Vagina (tissue), 2 donors: Measurements from ENCODE around the gene UBP1. TPM values are rescaled to one million over a fixed set of nuclear protein-coding genes. Genes with fewer than 3 reads are reported as not detected.
"Not testable (repeated sequence)": the region's sequence is repeated elsewhere in the genome, so short reads cannot be mapped to it uniquely, and the experiment has no call there.

Experiments used
- DNase-seq, 2 donors: peaks; one replicate each; pipeline ENCODE4 v3.0.0-alpha.2; 2017; ENCODE audit errors: extremely low spot score in 2 of 2
- H3K27ac ChIP-seq: fragments of 200-600 bp; sonication (generic); one replicate; pipeline ENCODE4 v1.5.1; 2019
- H3K27me3 ChIP-seq: fragments of 200-600 bp; sonication (generic); one replicate; pipeline ENCODE4 v1.5.1; 2019
- H3K36me3 ChIP-seq, 2 donors: fragments of 200-600 bp; sonication (generic); one replicate each; pipeline ENCODE4 v1.5.1; 2017 to 2019
- H3K4me1 ChIP-seq: fragments of 200-600 bp; sonication (generic); one replicate; pipeline ENCODE4 v1.5.1; 2019
- H3K4me3 ChIP-seq, 2 donors: fragments of 200-600 bp; sonication (generic); 1 replicate in 1 of 2; 2 replicates in 1 of 2; pipeline ENCODE4 v1.5.1; 2016 to 2019
- H3K9me3 ChIP-seq: fragments of 200-600 bp; sonication (generic); one replicate; pipeline ENCODE4 v1.5.1; 2019
- POLR2A ChIP-seq, 2 donors: fragments of 450-650 bp; IDR thresholded peaks; one replicate each; pipeline ENCODE4 v1.6.1; 2017; ENCODE audit warnings: antibody characterized with exemption in 2 of 2, mild to moderate bottlenecking in 2 of 2, moderate library complexity in 2 of 2
- POLR2AphosphoS5 ChIP-seq, 2 donors: sonication (generic); formaldehyde crosslinking; IDR thresholded peaks; one replicate each; pipeline ENCODE4 v1.9.0; 2017; ENCODE audit warnings: antibody characterized with exemption in 2 of 2, mild to moderate bottlenecking in 2 of 2, low read depth in 1 of 2; ENCODE audit not compliant: insufficient read depth in 1 of 2
- intact Hi-C: fragments of 100-400 bp; cut with DNase I; formaldehyde crosslinking; loops from one replicate; pipeline ENCODE4 v1.15.1; 2023
- small RNA-seq: library from RNA; depleted of rRNA; stranded (forward); fragments of <200 nt; gene quantifications from one replicate; pipeline ENCODE3, GENCODE V24; 2016
- total RNA-seq: library from RNA; depleted of rRNA; stranded (reverse); fragments of >200 nt; gene quantifications from one replicate; pipeline ENCODE4 v1.2.3, GENCODE V29; 2016
- TF ChIP-seq, protein P1 (sequence below), 3 experiments: fragments of 450-650 bp in 2 of 3; fragments of 200-600 bp in 1 of 3; sonication (generic) in 1 of 3; IDR thresholded peaks; one replicate each; pipeline ENCODE4 v1.5.1; 2017 to 2019; ENCODE audit warnings: antibody characterized with exemption in 3 of 3, mild to moderate bottlenecking in 2 of 3, moderate library complexity in 2 of 3

The UBP1 gene
- total RNA-seq, 1 donor from 2014 or later = 52.1 TPM

DNA sequence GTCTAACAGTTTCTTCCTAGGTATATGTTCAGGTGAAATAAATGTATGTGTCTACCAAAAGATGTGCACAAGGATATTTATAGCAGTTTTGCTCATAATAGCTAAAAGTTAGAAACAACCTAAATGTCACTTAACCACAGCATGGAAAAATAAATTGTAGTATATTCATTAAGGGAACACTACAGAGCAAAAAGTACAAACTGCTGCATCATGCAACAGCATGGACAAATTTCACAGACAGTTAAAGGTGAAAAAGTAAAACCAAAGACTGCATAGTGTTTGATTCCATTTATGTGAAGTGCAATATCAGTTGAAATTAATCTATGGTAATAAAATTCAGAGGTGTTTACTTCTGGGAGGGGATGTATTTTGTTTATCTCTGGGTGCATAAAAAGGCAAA, 100.4 kb downstream of the UBP1 start:
- intact Hi-C loops = no loop called here
- TF ChIP-seq POLR2AphosphoS5 (IDR thresholded peaks at IDR 0.05; ENCODE audit: insufficient read depth in 1 of 2, low read depth in 1 of 2) = no peak
- no peak for TF ChIP-seq POLR2A (IDR thresholded peaks at IDR 0.05)
- TF ChIP-seq, protein P1, sequence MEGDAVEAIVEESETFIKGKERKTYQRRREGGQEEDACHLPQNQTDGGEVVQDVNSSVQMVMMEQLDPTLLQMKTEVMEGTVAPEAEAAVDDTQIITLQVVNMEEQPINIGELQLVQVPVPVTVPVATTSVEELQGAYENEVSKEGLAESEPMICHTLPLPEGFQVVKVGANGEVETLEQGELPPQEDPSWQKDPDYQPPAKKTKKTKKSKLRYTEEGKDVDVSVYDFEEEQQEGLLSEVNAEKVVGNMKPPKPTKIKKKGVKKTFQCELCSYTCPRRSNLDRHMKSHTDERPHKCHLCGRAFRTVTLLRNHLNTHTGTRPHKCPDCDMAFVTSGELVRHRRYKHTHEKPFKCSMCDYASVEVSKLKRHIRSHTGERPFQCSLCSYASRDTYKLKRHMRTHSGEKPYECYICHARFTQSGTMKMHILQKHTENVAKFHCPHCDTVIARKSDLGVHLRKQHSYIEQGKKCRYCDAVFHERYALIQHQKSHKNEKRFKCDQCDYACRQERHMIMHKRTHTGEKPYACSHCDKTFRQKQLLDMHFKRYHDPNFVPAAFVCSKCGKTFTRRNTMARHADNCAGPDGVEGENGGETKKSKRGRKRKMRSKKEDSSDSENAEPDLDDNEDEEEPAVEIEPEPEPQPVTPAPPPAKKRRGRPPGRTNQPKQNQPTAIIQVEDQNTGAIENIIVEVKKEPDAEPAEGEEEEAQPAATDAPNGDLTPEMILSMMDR (IDR thresholded peaks at IDR 0.05) = no peak
- Histone ChIP-seq H3K27ac (no peak overlapping the region), H3K4me3 (no peak overlapping the region), H3K36me3 (no peaks in the 10 kb centered on the region), H3K9me3 (no peaks in the 10 kb centered on the region), H3K27me3 (no peaks in the 10 kb centered on the region), H3K4me1 (no peaks in the 10 kb centered on the region)
- no peak for DNase-seq

DNA sequence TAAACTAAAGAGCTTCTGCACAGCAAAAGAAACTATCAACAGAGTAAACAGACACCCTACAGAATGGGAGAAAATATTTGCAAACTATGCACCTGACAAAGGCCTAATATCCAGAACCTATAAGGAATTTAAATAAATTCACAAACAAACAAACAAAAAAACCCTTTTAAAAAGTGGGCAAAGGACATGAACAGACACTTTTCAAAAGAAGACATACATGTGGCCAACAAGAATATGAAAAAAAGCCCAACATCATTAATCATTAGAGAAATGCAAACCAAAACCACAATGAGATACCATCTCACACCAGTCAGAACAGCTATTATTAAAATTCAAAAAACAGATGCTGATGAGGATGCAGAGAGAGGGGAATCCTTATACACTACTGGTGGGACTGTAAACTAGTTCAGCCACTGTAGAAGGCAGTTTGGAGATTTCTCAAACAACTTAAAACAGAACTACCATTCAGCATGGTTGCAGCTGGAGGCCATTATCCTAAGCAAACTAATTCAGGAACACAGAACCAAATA, 101.2 kb downstream of the UBP1 start:
- H3K9me3 ChIP-seq, H3K36me3 ChIP-seq, H3K27me3 ChIP-seq, H3K4me3 ChIP-seq, intact Hi-C loops, DNase-seq, H3K27ac ChIP-seq, H3K4me1 ChIP-seq: not testable (repeated sequence)

Small RNA genes lying within 50 kb of the gene (small RNA-seq; reads per million reads assigned to genes)
- not detected for gene RNU7-110P

Other genes starting within 250 kb of the UBP1 start
- 0.98 TPM for gene SUSD5, start 221.6 kb downstream of the UBP1 start, total RNA-seq
- gene FBXL2, start 163.0 kb downstream of the UBP1 start, total RNA-seq = 5.9 TPM